GM23338 (cell line): ENCODE data around the gene PRR29. TPM values are rescaled to one million over a fixed set of nuclear protein-coding genes. Genes with fewer than 3 reads are reported as not detected.
A peak's percentile ranks its signal among the peaks of the same experiment; 100 is the strongest.

Experiments
- ATAC-seq: fragments of 200-7000 bp; cut with Tn5 transposase; 3 replicates; pipeline ENCODE4 v1.9.1; 2020
- DNase-seq: peaks from one replicate; pipeline ENCODE4 v3.0.0-alpha.2; 2015; ENCODE audit warnings: low spot score
- H2AFZ ChIP-seq: fragments of 200-600 bp; sonication (generic); 2 replicates; pipeline ENCODE4 v1.8.0; 2016; ENCODE audit warnings: antibody characterized with exemption, mild to moderate bottlenecking, moderate library complexity
- H3F3A ChIP-seq: fragments of 200-600 bp; sonication (generic); replicated peaks from 2 replicates; pipeline ENCODE4 v1.8.0; 2017; ENCODE audit warnings: antibody characterized with exemption, mixed run types, low read depth
- H3K27ac ChIP-seq: fragments of 200-600 bp; sonication (generic); 2 replicates; pipeline ENCODE4 v1.6.1; 2016; ENCODE audit warnings: low read depth
- H3K27me3 ChIP-seq: fragments of 200-600 bp; sonication (generic); 2 replicates; pipeline ENCODE4 v1.8.0; 2016; ENCODE audit warnings: mild to moderate bottlenecking, mixed run types, moderate library complexity; ENCODE audit not compliant: insufficient read depth
- H3K36me3 ChIP-seq: fragments of 200-600 bp; sonication (generic); 2 replicates; pipeline ENCODE4 v1.8.0; 2016; ENCODE audit warnings: mild to moderate bottlenecking; ENCODE audit not compliant: insufficient read depth
- H3K4me1 ChIP-seq: fragments of 200-600 bp; sonication (generic); 2 replicates; pipeline ENCODE4 v1.8.0; 2016; ENCODE audit warnings: mild to moderate bottlenecking, moderate library complexity; ENCODE audit not compliant: insufficient read depth
- H3K4me2 ChIP-seq: fragments of 200-600 bp; sonication (generic); 2 replicates; pipeline ENCODE4 v1.7.1; 2017; ENCODE audit warnings: mixed run types
- H3K4me3 ChIP-seq: fragments of 200-600 bp; sonication (generic); 2 replicates; pipeline ENCODE4 v1.6.1; 2016; ENCODE audit warnings: mixed run types
- H3K79me2 ChIP-seq: fragments of 200-600 bp; sonication (generic); replicated peaks from 2 replicates; pipeline ENCODE4 v1.8.0; 2017; ENCODE audit warnings: mild to moderate bottlenecking; ENCODE audit not compliant: insufficient read depth
- H3K9me2 ChIP-seq: fragments of 200-600 bp; sonication (generic); 2 replicates; pipeline ENCODE4 v1.8.0; 2017; ENCODE audit not compliant: insufficient read depth
- H4K20me1 ChIP-seq: fragments of 200-600 bp; sonication (generic); replicated peaks from 2 replicates; pipeline ENCODE4 v1.8.0; 2017; ENCODE audit warnings: mild to moderate bottlenecking; ENCODE audit not compliant: insufficient read depth
- H3K27ac Mint-ChIP-seq: 2 replicates; pipeline ENCODE4 v1.8.0; 2020; ENCODE audit warnings: inconsistent platforms, mild to moderate bottlenecking, moderate library complexity, mixed read lengths
- H3K27me3 Mint-ChIP-seq: 3 replicates; pipeline ENCODE4 v1.8.0; 2022; ENCODE audit warnings: low read depth, mild to moderate bottlenecking, moderate library complexity, mixed read lengths, inconsistent platforms; ENCODE audit not compliant: insufficient read depth, poor library complexity
- H3K36me3 Mint-ChIP-seq: 3 replicates; pipeline ENCODE4 v1.8.0; 2021; ENCODE audit warnings: low read depth, mild to moderate bottlenecking, inconsistent platforms, moderate library complexity, mixed read lengths
- H3K4me1 Mint-ChIP-seq: 3 replicates; pipeline ENCODE4 v1.8.0; 2020; ENCODE audit warnings: mild to moderate bottlenecking, inconsistent platforms, mixed read lengths
- H3K4me3 Mint-ChIP-seq: 3 replicates; pipeline ENCODE4 v1.8.0; 2021; ENCODE audit warnings: moderate library complexity, mild to moderate bottlenecking, inconsistent platforms, mixed read lengths
- H3K9me3 Mint-ChIP-seq: 3 replicates; pipeline ENCODE4 v1.8.0; 2020; ENCODE audit warnings: moderate library complexity, mild to moderate bottlenecking, inconsistent platforms, mixed read lengths
- CREB1 ChIP-seq: fragments of 250-450 bp; sonication (Bioruptor Pico); IDR thresholded peaks from 2 replicates; pipeline ENCODE4 v1.5.0; 2020; ENCODE audit warnings: low read depth, mild to moderate bottlenecking, moderate library complexity
- CTCF ChIP-seq, 2 experiments: fragments of 200-600 bp in 1 of 2; sonication (generic) in 1 of 2; conservative IDR thresholded peaks; 2 replicates each; pipeline versions ENCODE4 v1.5.1 to v1.6.1; 2016 to 2017; ENCODE audit warnings: antibody characterized with exemption in 2 of 2, low read depth in 2 of 2, mild to moderate bottlenecking in 2 of 2, moderate library complexity in 1 of 2
- ETS1 ChIP-seq: IDR thresholded peaks from 2 replicates; pipeline ENCODE4 v1.6.1; 2016; ENCODE audit warnings: antibody characterized with exemption
- EZH2 ChIP-seq: fragments of 200-600 bp; sonication (generic); IDR thresholded peaks from one replicate; pipeline ENCODE4 v1.8.0; 2017; ENCODE audit warnings: antibody characterized with exemption, mild to moderate bottlenecking, low read depth; ENCODE audit not compliant: unreplicated experiment
- EZH2phosphoT487 ChIP-seq: fragments of 200-600 bp; sonication (generic); IDR thresholded peaks from one replicate; pipeline ENCODE4 v1.8.1; 2018; ENCODE audit warnings: antibody characterized with exemption; ENCODE audit not compliant: unreplicated experiment
- JUNB ChIP-seq: IDR thresholded peaks from one replicate; pipeline ENCODE4 v1.6.1; 2016; ENCODE audit warnings: antibody characterized with exemption; ENCODE audit not compliant: unreplicated experiment
- NANOG ChIP-seq: IDR thresholded peaks from 2 replicates; pipeline ENCODE4 v1.6.1; 2016; ENCODE audit warnings: antibody characterized with exemption, borderline replicate concordance
- REST ChIP-seq: IDR thresholded peaks from one replicate; pipeline ENCODE4 v1.6.1; 2018; ENCODE audit warnings: antibody characterized with exemption; ENCODE audit not compliant: unreplicated experiment
- STAT1 ChIP-seq: IDR thresholded peaks from one replicate; pipeline ENCODE4 v1.6.1; 2016; ENCODE audit warnings: antibody characterized with exemption; ENCODE audit not compliant: unreplicated experiment
- ZNF114 ChIP-seq: fragments of 250-450 bp; sonication (Bioruptor Pico); IDR thresholded peaks from 2 replicates; pipeline ENCODE4 v1.5.0; 2020; ENCODE audit warnings: mild to moderate bottlenecking, moderate library complexity
- ZNF331 ChIP-seq: fragments of 250-450 bp; sonication (Bioruptor Pico); IDR thresholded peaks from 2 replicates; pipeline ENCODE4 v1.5.0; 2020; ENCODE audit warnings: low read depth, mild to moderate bottlenecking, moderate library complexity
- polyA plus RNA-seq: library from polyadenylated mRNA; unstranded; fragments of >200 nt; fragmentation: Nextera tagmentation; extraction: Ambion mirVana; gene quantifications from 2 replicates; pipeline ENCODE4 v1.2.1, GENCODE V29; 2016
- total RNA-seq: library from RNA; depleted of rRNA; stranded (reverse); fragments of >200 nt; shearing (Covaris generic); gene quantifications from 2 replicates; pipeline ENCODE4 v1.2.3, GENCODE V29; 2014

Gene PRR29
- total and polyA plus RNA-seq, 2 experiments from 2014 or later = 0.24 to 1.3 TPM

- TF ChIP-seq CTCF (conservative IDR thresholded peaks at IDR 0.05; ENCODE audit: low read depth in 2 of 2) = no peak
- TF ChIP-seq ETS1 = no peak
- no peak for TF ChIP-seq REST
- no peak for TF ChIP-seq JUNB
- no peak for TF ChIP-seq EZH2phosphoT487
- TF ChIP-seq ZNF331 (CRISPR knock-in tag) = no peak
- TF ChIP-seq EZH2 = no peak
- TF ChIP-seq ZNF114 (CRISPR knock-in tag) = no peak
- TF ChIP-seq NANOG = no peak
- TF ChIP-seq STAT1 = no peak
These were observed 10.7 kb downstream of the PRR29 start (continued) for GRCh38 chr17:64008830-64009229.

- H3K36me3 ChIP-seq = no peaks in the 10 kb centered on the region
- H3K27me3 ChIP-seq = no peaks in the 10 kb centered on the region
- Mint-ChIP-seq H3K36me3 (no peaks in the 10 kb centered on the region), H3K4me1 (peaks cover 16% of the 10 kb centered on the region), H3K27ac (no peak overlapping the region), H3K9me3 (no peaks in the 10 kb centered on the region), H3K27me3 (peaks cover 5% of the 10 kb centered on the region), H3K4me3 (no peak overlapping the region)
- no peaks in the 10 kb centered on the region for H3F3A ChIP-seq
- 0 out of 2 replicates have a peak overlapping the region, but pooled peaks have one; percentile 38 for H2AFZ ChIP-seq
- no peaks in the 10 kb centered on the region for H3K9me2 ChIP-seq
- H3K27ac ChIP-seq = no peak overlapping the region
- H4K20me1 ChIP-seq = no peaks in the 10 kb centered on the region
- DNase-seq = no peak
- no peak overlapping the region for H3K4me3 ChIP-seq
- ATAC-seq = no peak
- no peak overlapping the region for H3K4me2 ChIP-seq
- no peaks in the 10 kb centered on the region for H3K79me2 ChIP-seq
- H3K4me1 ChIP-seq = no peaks in the 10 kb centered on the region
- TF ChIP-seq CREB1 (CRISPR knock-in tag) = no peak
- no peak for TF ChIP-seq ETS1
- TF ChIP-seq STAT1 = no peak
These were observed 11.6 kb downstream of the PRR29 start for GRCh38 chr17:64009571-64010402.
